Esophagus muscularis mucosa (tissue), 4 donors: ENCODE data around the gene SIDT1. TPM values are rescaled to one million over a fixed set of nuclear protein-coding genes. Genes with fewer than 3 reads are reported as not detected.
A peak's percentile ranks its signal among the peaks of the same experiment; 100 is the strongest.

Source experiments
- DNase-seq: peaks from one replicate; pipeline ENCODE4 v3.0.0-alpha.2; 2017; ENCODE audit errors: extremely low spot score
- H3K27ac ChIP-seq, 4 donors: fragments of 200-600 bp; sonication (generic); replicated peaks in 1 of 4; 1 replicate in 3 of 4; 2 replicates in 1 of 4; pipeline ENCODE4 v1.5.1; 2016 to 2019; ENCODE audit warnings: mild to moderate bottlenecking in 1 of 4
- H3K27me3 ChIP-seq, 4 donors: fragments of 200-600 bp; sonication (generic); one replicate each; pipeline versions ENCODE4 v1.5.1 to v1.6.0; 2016 to 2019
- H3K36me3 ChIP-seq, 4 donors: fragments of 200-600 bp; sonication (generic); one replicate each; pipeline ENCODE4 v1.5.1; 2016 to 2019
- H3K4me1 ChIP-seq, 4 donors: fragments of 200-600 bp; sonication (generic); one replicate each; pipeline ENCODE4 v1.5.1; 2016 to 2019
- H3K4me3 ChIP-seq, 4 donors: fragments of 200-600 bp; sonication (generic); 1 replicate in 2 of 4; 2 replicates in 2 of 4; pipeline ENCODE4 v1.5.1; 2016 to 2019; ENCODE audit warnings: mild to moderate bottlenecking in 4 of 4, moderate library complexity in 1 of 4
- H3K9me3 ChIP-seq, 4 donors: fragments of 200-600 bp; sonication (generic); 1 replicate in 3 of 4; 2 replicates in 1 of 4; pipeline ENCODE4 v1.5.1; 2016 to 2019
- EP300 ChIP-seq: sonication (generic); formaldehyde crosslinking; IDR thresholded peaks from one replicate; pipeline ENCODE4 v1.6.1; 2017; ENCODE audit warnings: antibody characterized with exemption
- POLR2A ChIP-seq: fragments of 450-650 bp; IDR thresholded peaks from one replicate; pipeline ENCODE4 v1.6.1; 2017; ENCODE audit warnings: antibody characterized with exemption, moderate library complexity, mild to moderate bottlenecking, low read depth
- POLR2AphosphoS5 ChIP-seq, 2 donors: sonication (generic); formaldehyde crosslinking; IDR thresholded peaks; one replicate each; pipeline ENCODE4 v1.6.1; 2017; ENCODE audit warnings: antibody characterized with exemption in 2 of 2
- WGBS: methylation state at CpG from one replicate; pipeline ENCODE4 v1.1.5; 2018; 5-methylcytosine and 5-hydroxymethylcytosine counted together
- intact Hi-C: fragments of 100-400 bp; cut with DNase I; formaldehyde crosslinking; loops from one replicate; pipeline ENCODE4 v1.15.1; 2023
- total RNA-seq, 4 donors: library from RNA; depleted of rRNA; stranded (reverse); fragments of >200 nt; gene quantifications; one replicate each; pipeline versions ENCODE4 v1.1.0 to v1.2.1, GENCODE V29; 2016
- TF ChIP-seq, protein P1 (sequence below), 3 experiments: fragments of 200-600 bp in 2 of 3; fragments of 450-650 bp in 1 of 3; sonication (generic) in 2 of 3; IDR thresholded peaks; one replicate each; pipeline ENCODE4 v1.5.1; 2017 to 2019; ENCODE audit warnings: antibody characterized with exemption in 3 of 3, mild to moderate bottlenecking in 2 of 3, moderate library complexity in 1 of 3

The SIDT1 gene
- total RNA-seq, 4 donors from 2014 or later: 1.2 to 3.8 (median 1.9) TPM

DNA sequence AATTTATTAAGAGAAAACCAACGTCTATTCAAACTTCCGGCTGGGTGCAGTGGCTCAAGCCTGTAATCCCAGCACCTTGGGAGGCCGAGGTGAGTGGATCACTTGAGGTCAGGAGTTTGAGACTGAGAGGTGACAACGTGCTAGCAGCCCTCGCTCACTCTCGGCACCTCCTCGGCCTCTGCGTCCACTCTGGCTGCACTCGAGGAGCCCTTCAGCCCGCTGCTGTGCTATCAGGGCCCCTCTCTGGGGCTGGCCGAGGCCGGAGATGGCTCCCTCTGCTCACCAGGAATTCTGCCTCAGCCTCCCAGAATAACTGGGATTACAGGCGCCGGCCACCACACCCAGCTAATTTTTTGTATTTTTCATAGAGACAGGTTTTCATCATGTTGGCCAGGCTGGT lies 105.4 kb downstream of the SIDT1 start:
- 88% methylated on average over 14 of the region's 14 CpGs for WGBS
- Histone ChIP-seq H3K36me3 (no peaks in the 10 kb centered on the region), H3K9me3 (no peaks in the 10 kb centered on the region), H3K4me1 (peaks cover 0 to 6% (median 0%) of the 10 kb centered on the region in 4 donors), H3K27me3 (no peaks in the 10 kb centered on the region), H3K27ac (no peak overlapping the region), H3K4me3 (no peak overlapping the region)
- DNase-seq: no peak
- TF ChIP-seq, protein P1, sequence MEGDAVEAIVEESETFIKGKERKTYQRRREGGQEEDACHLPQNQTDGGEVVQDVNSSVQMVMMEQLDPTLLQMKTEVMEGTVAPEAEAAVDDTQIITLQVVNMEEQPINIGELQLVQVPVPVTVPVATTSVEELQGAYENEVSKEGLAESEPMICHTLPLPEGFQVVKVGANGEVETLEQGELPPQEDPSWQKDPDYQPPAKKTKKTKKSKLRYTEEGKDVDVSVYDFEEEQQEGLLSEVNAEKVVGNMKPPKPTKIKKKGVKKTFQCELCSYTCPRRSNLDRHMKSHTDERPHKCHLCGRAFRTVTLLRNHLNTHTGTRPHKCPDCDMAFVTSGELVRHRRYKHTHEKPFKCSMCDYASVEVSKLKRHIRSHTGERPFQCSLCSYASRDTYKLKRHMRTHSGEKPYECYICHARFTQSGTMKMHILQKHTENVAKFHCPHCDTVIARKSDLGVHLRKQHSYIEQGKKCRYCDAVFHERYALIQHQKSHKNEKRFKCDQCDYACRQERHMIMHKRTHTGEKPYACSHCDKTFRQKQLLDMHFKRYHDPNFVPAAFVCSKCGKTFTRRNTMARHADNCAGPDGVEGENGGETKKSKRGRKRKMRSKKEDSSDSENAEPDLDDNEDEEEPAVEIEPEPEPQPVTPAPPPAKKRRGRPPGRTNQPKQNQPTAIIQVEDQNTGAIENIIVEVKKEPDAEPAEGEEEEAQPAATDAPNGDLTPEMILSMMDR (IDR thresholded peaks at IDR 0.05): no peak
- TF ChIP-seq POLR2AphosphoS5 (IDR thresholded peaks at IDR 0.05) (no peak), EP300 (no peak), POLR2A (no peak)
- intact Hi-C loops: no loop called here

GRCh38 chr3:113638910-113639309 lies 106.6 kb downstream of the SIDT1 start:
- WGBS: 98% methylated on average over 3 of the region's 3 CpGs
- Histone ChIP-seq H3K4me3 (no peak overlapping the region), H3K27ac (no peak overlapping the region), H3K36me3 (no peaks in the 10 kb centered on the region), H3K9me3 (no peaks in the 10 kb centered on the region), H3K27me3 (no peaks in the 10 kb centered on the region), H3K4me1 (peaks cover 0 to 6% (median 0%) of the 10 kb centered on the region in 4 donors)
- TF ChIP-seq EP300: no peak
- TF ChIP-seq POLR2AphosphoS5 (IDR thresholded peaks at IDR 0.05): no peak
- TF ChIP-seq, protein P1 (IDR thresholded peaks at IDR 0.05): no peak
- no peak for TF ChIP-seq POLR2A
- no peak for DNase-seq
- intact Hi-C loops: no loop called here

- no peak overlapping the region for H3K27ac ChIP-seq
- H3K4me1 ChIP-seq: peaks cover 0 to 13% (median 10%) of the 10 kb centered on the region in 4 donors
- DNase-seq: no peak
- TF ChIP-seq POLR2AphosphoS5 (IDR thresholded peaks at IDR 0.05) (no peak), EP300 (no peak), POLR2A (no peak)
- TF ChIP-seq, protein P1 (IDR thresholded peaks at IDR 0.05): no peak
- peaks cover 0 to 14% (median 9%) of the 10 kb centered on the region in 4 donors for H3K9me3 ChIP-seq
- H3K4me3 ChIP-seq: no peak overlapping the region
- no peaks in the 10 kb centered on the region for H3K27me3 ChIP-seq
- intact Hi-C loops: no loop called here
- 99% methylated on average over 7 of the region's 7 CpGs for WGBS
- no peaks in the 10 kb centered on the region for H3K36me3 ChIP-seq
These were observed 111.2 kb downstream of the SIDT1 start for GRCh38 chr3:113643583-113643982.

GRCh38 chr3:113648524-113648923 lies 116.2 kb downstream of the SIDT1 start:
- Histone ChIP-seq H3K4me3 (no peak overlapping the region), H3K4me1 (peaks cover 0 to 41% (median 32%) of the 10 kb centered on the region in 4 donors), H3K9me3 (peaks cover 0 to 14% (median 9%) of the 10 kb centered on the region in 4 donors), H3K27me3 (no peaks in the 10 kb centered on the region), H3K36me3 (no peaks in the 10 kb centered on the region), H3K27ac (peak overlapping the region; percentile 55 to 62 (median 59))
- DNase-seq: no peak
- intact Hi-C loops: no loop called here
- TF ChIP-seq, protein P1 (IDR thresholded peaks at IDR 0.05): no peak
- TF ChIP-seq POLR2A (no peak), EP300 (no peak), POLR2AphosphoS5 (IDR thresholded peaks at IDR 0.05) (no peak)
